Ovary (tissue), 10 donors: Measurements from ENCODE around the gene HS3ST6. TPM values are rescaled to one million over a fixed set of nuclear protein-coding genes. Genes with fewer than 3 reads are reported as not detected.

Source experiments
- DNase-seq, 5 donors: peaks; one replicate each; pipeline ENCODE4 v3.0.0-alpha.2; 2019 to 2020
- H3K27ac ChIP-seq, 2 donors: fragments of 200-600 bp; one replicate each; pipeline versions ENCODE4 v1.5.1 to v1.8.0; 2019 to 2022
- H3K27me3 ChIP-seq: fragments of 200-600 bp; one replicate; pipeline ENCODE4 v1.8.0; 2022
- H3K36me3 ChIP-seq: fragments of 200-600 bp; sonication (generic); one replicate; pipeline ENCODE4 v1.5.1; 2019
- H3K4me1 ChIP-seq: one replicate; pipeline ENCODE4 v1.8.1; 2013; ENCODE audit warnings: mild to moderate bottlenecking, moderate library complexity; ENCODE audit not compliant: insufficient read depth
- H3K4me3 ChIP-seq: fragments of 200-600 bp; sonication (generic); one replicate; pipeline ENCODE4 v1.5.1; 2017
- H3K9me3 ChIP-seq, 2 donors: fragments of 200-600 bp in 1 of 2; sonication (generic) in 1 of 2; one replicate each; pipeline versions ENCODE4 v1.5.1 to v1.8.1; 2013 to 2019; ENCODE audit warnings: mild to moderate bottlenecking in 1 of 2, moderate library complexity in 1 of 2
- EP300 ChIP-seq: sonication (generic); formaldehyde crosslinking; IDR thresholded peaks from one replicate; pipeline ENCODE4 v1.6.1; 2017; ENCODE audit warnings: antibody characterized with exemption
- POLR2A ChIP-seq: fragments of 450-650 bp; IDR thresholded peaks from one replicate; pipeline ENCODE4 v1.6.1; 2017; ENCODE audit warnings: antibody characterized with exemption, mild to moderate bottlenecking, moderate library complexity
- WGBS, 3 donors: extraction: QIAGEN DNeasy Blood & Tissue Kit in 1 of 3; methylation state at CpG; one replicate each; pipeline versions ENCODE4 v1.1.5 to v1.1.7; 2013 to 2017; 5-methylcytosine and 5-hydroxymethylcytosine counted together
- intact Hi-C, 4 donors: fragments of 100-400 bp; cut with DNase I; formaldehyde crosslinking; loops; one replicate each; pipeline versions ENCODE4 v1.11.0 to v1.15.1; 2022 to 2023
- long read RNA-seq, 3 donors: library from polyadenylated mRNA in 2 of 3; unstranded in 2 of 3; transcript quantifications; one replicate each; pipeline ENCODE4 v2.0.0 and lab custom pipeline, GENCODE V29; 2021 to 2026
- polyA plus RNA-seq, 2 donors: library from polyadenylated mRNA; stranded (reverse); fragments of 200-250 nt in 1 of 2; fragments of 350-450 nt in 1 of 2; fragmentation: Illumina TruSeq in 1 of 2; extraction: RNeasy Lipid Tissue Mini Kit (QIAGEN cat#74804) in 1 of 2; gene quantifications; one replicate each; pipeline ENCODE4 v1.2.3, GENCODE V29; 2013 to 2014
- total RNA-seq, 7 donors: library from RNA; depleted of rRNA in 2 of 7; stranded (reverse); fragments of >200 nt in 2 of 7; fragmentation: NEBNext Ultra II Directional in 3 of 7; extraction: Animal tissue kit (Norgen Biotek cat#: 25700) in 3 of 7; gene quantifications; one replicate each; pipeline versions ENCODE4 v1.1.0 to v1.2.4, GENCODE V29; 2016 to 2023
- TF ChIP-seq, protein P1 (sequence below), 3 donors: fragments of 450-650 bp in 2 of 3; fragments of 200-600 bp in 1 of 3; IDR thresholded peaks; one replicate each; pipeline versions ENCODE4 v1.5.1 to v1.8.0; 2016 to 2022; ENCODE audit warnings: antibody characterized with exemption in 3 of 3, mild to moderate bottlenecking in 1 of 3
- donor health status: DM: no; HTN: no; CAD: no; lungs with moderate emphysema.
- donor health status: DM: no; HTN: no; CAD: no.
- donor health status: Bipolar disorder and iron deficiency.
- donor health status: DM: yes; HTN: yes; CAD: no.
- donor health status: DM: no; HTN: no; CAD: no.
- donor health status: DM: yes; HTN: yes; CAD: no.

Gene HS3ST6
- total RNA-seq (1 to 10 TPM in 1 of 7 donors, under 1 TPM in 1, not detected in 5; 0.69 to 1.8 TPM), polyA plus RNA-seq (not detected)
- long read RNA-seq, donor 1, result 0 reads
- long read RNA-seq, donor 2, partial matches to known transcripts, result 0 of 1 reads
- long read RNA-seq, donor 2, other reads (novel, unspliced or antisense), result 0 of 1 reads
- long read RNA-seq, donor 3, result 0 reads

DNA sequence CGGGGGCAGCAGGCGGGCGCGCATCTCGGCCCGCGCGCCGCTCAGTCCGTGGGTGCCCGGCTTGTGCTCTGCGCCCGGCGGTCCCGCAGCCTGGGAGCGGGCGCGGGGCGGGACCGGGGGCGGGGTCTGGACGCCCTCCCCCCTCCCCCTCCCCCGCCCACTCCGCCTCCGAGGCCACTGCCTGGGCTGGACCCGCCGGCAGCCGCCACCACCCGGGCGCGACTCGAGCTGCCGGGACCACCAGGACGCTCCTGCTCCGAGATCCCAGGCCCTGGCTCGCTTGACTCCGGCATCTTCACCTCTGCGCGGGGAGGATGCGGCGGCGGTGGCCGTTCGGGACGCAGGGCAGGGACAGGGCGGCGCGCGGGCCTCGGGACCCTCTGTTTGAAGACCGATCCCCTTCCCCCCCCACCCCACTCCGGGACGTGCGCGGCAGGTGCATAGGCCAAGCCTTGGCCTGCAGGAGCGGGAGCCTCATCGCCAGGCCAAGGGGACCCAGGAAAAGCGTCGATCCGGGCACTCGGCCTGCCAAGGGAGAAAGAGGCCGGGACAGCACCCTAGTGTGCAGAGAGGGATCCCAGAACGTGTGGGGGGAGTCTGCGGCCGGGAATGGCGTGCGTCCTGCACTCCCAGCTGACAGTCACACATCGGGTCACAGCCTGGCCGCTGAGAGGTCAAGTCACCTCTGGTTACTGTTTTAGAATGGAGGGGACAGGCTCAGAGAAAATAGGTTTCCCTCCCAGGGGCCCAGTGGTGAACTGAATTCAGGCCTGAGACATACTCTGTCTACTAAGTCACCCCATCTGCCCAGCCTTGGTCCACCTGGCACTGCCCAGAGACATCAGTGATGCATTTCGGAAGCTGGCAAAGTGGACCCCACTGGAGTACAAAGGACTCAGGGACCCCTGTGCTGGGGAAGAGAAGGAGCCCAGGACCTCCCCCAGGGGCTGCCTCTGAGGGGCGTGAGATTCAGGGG, at the start of gene HS3ST6:
HS3ST6 (minus strand) TSS at position 65 of the 976 bp plus-strand sequence. CDS start 92 bp downstream, outside the sequence.
- no peak within 1 kb of the TSS for H3K27ac ChIP-seq
- intact Hi-C loops, result loop anchor here in 1 of 4 donors (5.0 kb wide), 1 partner anchor 56 kb away; no protein-coding TSS in a partner anchor
- H3K4me3 ChIP-seq, result no peak within 1 kb of the TSS
- H3K9me3 ChIP-seq, result no peaks in the 10 kb centered on the region
- H3K4me1 ChIP-seq, result no peaks in the 10 kb centered on the region
- DNase-seq, result no peak
- 2 to 11% (median 3%) methylated on average over 18 to 71 of the region's 71 CpGs for WGBS, 3 donors
- H3K27me3 ChIP-seq, result no peaks in the 10 kb centered on the region
- no peaks in the 10 kb centered on the region for H3K36me3 ChIP-seq
- TF ChIP-seq, protein P1, sequence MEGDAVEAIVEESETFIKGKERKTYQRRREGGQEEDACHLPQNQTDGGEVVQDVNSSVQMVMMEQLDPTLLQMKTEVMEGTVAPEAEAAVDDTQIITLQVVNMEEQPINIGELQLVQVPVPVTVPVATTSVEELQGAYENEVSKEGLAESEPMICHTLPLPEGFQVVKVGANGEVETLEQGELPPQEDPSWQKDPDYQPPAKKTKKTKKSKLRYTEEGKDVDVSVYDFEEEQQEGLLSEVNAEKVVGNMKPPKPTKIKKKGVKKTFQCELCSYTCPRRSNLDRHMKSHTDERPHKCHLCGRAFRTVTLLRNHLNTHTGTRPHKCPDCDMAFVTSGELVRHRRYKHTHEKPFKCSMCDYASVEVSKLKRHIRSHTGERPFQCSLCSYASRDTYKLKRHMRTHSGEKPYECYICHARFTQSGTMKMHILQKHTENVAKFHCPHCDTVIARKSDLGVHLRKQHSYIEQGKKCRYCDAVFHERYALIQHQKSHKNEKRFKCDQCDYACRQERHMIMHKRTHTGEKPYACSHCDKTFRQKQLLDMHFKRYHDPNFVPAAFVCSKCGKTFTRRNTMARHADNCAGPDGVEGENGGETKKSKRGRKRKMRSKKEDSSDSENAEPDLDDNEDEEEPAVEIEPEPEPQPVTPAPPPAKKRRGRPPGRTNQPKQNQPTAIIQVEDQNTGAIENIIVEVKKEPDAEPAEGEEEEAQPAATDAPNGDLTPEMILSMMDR (IDR thresholded peaks at IDR 0.05), result no peak
- TF ChIP-seq POLR2A, result no peak
- TF ChIP-seq EP300, result no peak

DNA sequence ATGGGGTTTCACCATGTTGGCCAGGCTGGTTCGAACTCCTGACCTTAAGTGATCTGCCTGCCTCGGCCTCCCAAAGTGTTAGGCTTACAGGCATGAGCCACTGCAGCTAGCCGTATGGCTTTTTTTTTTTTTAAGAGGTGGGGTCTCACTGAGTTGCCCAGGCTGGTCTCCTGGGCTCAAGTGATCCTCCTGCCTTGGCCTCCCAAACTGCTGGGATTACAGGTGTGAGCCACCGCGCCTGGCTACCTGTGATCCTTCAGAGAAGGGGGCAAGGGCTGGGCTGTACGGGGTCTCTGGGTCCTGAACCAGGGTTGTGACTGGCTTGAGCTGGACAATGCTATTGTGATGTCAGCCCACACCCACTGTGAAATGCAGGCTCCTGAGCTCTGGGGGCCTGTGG, 48.2 kb upstream of the HS3ST6 start, which contains the start of gene RNF151:
RNF151 (plus strand) TSS at position 397 of the 400 bp plus-strand sequence. CDS start 26 bp downstream, outside the sequence.
- peak within 1 kb of the TSS in 1 of 2 donors; percentile 87 for H3K27ac ChIP-seq
- H3K9me3 ChIP-seq, result no peaks in the 10 kb centered on the region
- peak within 1 kb of the TSS; percentile 92 for H3K4me3 ChIP-seq
- TF ChIP-seq EP300, result no peak
- TF ChIP-seq POLR2A, result no peak
- TF ChIP-seq, protein P1 (IDR thresholded peaks at IDR 0.05), result no peak
- DNase-seq, result no peak
- peaks cover 15% of the 10 kb centered on the region for H3K4me1 ChIP-seq
- intact Hi-C loops, result loop anchor here in 1 of 4 donors (10.0 kb wide), 1 partner anchor 1332 kb away; the partner anchor contains the start of genes METTL26 and WFIKKN1
- 89 to 94% (median 89%) methylated on average over 6 of the region's 6 CpGs for WGBS, 3 donors
- H3K27me3 ChIP-seq, result no peaks in the 10 kb centered on the region
- H3K36me3 ChIP-seq, result no peaks in the 10 kb centered on the region

DNA sequence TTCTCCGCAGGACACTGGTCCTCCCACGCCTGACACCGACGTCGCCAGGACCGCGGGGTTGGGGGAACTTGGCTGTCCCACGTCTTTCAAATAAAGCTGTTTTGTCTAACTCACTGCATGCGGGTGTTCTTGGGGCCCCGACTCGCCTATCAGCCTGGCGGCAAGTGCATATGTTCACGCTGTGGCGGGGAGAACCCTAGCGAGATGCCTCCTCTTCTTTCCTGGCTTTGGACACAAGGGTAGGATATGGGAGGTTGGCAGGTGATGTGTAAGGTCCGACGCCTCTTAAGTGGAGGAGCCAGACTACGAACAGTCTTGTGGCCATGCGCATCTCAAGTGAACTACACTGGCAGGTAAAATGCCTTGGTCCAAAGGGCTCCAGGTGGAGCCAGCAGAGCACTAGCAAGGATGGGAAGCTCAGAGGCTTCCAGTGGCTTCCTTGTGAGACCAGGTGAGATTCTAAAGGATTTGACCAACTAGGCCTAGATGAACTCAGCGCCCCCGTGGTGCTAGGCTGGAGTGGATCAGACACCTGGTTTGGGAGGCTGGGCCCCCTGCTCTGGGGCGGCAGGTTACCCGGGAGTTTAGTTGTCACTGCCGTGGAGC, 47.3 kb upstream of the HS3ST6 start:
- no peak for TF ChIP-seq EP300
- no peak for TF ChIP-seq POLR2A
- TF ChIP-seq, protein P1 (IDR thresholded peaks at IDR 0.05), result no peak
- Histone ChIP-seq H3K9me3 (no peaks in the 10 kb centered on the region), H3K36me3 (no peaks in the 10 kb centered on the region), H3K27me3 (no peaks in the 10 kb centered on the region), H3K4me3 (peak overlapping the region; percentile 92), H3K27ac (peak overlapping the region; percentile 87 to 89), H3K4me1 (peaks cover 12% of the 10 kb centered on the region)
- intact Hi-C loops, result loop anchor here in 1 of 4 donors (10.0 kb wide), 1 partner anchor 1331 kb away; the partner anchor contains the start of genes METTL26 and WFIKKN1
- no peak for DNase-seq
- 17 to 21% (median 19%) methylated on average over 24 of the region's 24 CpGs for WGBS, 3 donors
